Uterus (tissue), 2 donors: Measurements from ENCODE around the gene ZSWIM8.

Experiments used
- POLR2A ChIP-seq, 2 donors: fragments of 450-650 bp; IDR thresholded peaks; one replicate each; pipeline ENCODE4 v1.6.1; 2016; ENCODE audit warnings: antibody characterized with exemption in 2 of 2, mild to moderate bottlenecking in 1 of 2, moderate library complexity in 1 of 2
- TF ChIP-seq, protein P1 (sequence below), 4 experiments: fragments of 200-600 bp in 2 of 4; fragments of 450-650 bp in 2 of 4; sonication (generic) in 2 of 4; IDR thresholded peaks; one replicate each; pipeline ENCODE4 v1.5.1; 2016 to 2019; ENCODE audit warnings: antibody characterized with exemption in 4 of 4, mild to moderate bottlenecking in 2 of 4, moderate library complexity in 1 of 4

DNA sequence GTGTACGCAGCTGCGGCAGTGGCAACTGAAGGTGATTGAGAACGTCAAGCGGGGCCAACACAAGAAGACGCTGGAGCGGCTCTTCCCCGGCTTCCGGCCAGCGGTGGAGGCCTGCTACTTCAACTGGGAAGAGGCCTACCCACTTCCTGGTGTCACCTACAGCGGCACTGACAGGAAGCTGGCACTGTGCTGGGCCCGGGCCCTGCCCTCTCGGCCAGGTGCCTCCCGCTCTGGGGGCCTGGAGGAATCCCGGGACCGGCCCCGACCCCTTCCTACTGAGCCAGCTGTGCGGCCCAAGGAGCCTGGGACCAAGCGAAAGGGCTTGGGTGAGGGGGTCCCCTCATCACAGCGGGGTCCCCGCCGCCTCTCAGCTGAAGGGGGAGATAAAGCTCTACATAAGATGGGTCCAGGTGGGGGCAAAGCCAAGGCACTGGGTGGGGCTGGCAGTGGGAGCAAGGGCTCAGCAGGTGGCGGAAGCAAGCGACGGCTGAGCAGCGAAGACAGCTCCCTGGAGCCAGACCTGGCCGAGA lies 6.5 kb downstream of the ZSWIM8 start:
- no peak for TF ChIP-seq POLR2A (IDR thresholded peaks at IDR 0.05)
- TF ChIP-seq, protein P1, sequence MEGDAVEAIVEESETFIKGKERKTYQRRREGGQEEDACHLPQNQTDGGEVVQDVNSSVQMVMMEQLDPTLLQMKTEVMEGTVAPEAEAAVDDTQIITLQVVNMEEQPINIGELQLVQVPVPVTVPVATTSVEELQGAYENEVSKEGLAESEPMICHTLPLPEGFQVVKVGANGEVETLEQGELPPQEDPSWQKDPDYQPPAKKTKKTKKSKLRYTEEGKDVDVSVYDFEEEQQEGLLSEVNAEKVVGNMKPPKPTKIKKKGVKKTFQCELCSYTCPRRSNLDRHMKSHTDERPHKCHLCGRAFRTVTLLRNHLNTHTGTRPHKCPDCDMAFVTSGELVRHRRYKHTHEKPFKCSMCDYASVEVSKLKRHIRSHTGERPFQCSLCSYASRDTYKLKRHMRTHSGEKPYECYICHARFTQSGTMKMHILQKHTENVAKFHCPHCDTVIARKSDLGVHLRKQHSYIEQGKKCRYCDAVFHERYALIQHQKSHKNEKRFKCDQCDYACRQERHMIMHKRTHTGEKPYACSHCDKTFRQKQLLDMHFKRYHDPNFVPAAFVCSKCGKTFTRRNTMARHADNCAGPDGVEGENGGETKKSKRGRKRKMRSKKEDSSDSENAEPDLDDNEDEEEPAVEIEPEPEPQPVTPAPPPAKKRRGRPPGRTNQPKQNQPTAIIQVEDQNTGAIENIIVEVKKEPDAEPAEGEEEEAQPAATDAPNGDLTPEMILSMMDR (IDR thresholded peaks at IDR 0.05), result no peak
